Right lobe of liver (tissue), 4 donors: ENCODE data around the gene KLF13.

Experiments
- POLR2A ChIP-seq: fragments of 450-650 bp; IDR thresholded peaks from one replicate; pipeline ENCODE4 v1.6.1; 2017; ENCODE audit warnings: antibody characterized with exemption, mild to moderate bottlenecking
- TF ChIP-seq, protein P1 (sequence below), 4 donors: fragments of 200-600 bp in 3 of 4; fragments of 450-650 bp in 1 of 4; IDR thresholded peaks; one replicate each; pipeline versions ENCODE4 v1.5.1 to v1.8.0; 2016 to 2022; ENCODE audit warnings: antibody characterized with exemption in 4 of 4, mild to moderate bottlenecking in 2 of 4
- donor health status: DM: no; HTN: no; CAD: no.
- donor health status: DM: no; HTN: no; CAD: no.
- donor health status: DM: no; HTN: yes; CAD: no.

GRCh38 chr15:31350771-31351170 lies 24.1 kb downstream of the KLF13 start:
- TF ChIP-seq, protein P1, sequence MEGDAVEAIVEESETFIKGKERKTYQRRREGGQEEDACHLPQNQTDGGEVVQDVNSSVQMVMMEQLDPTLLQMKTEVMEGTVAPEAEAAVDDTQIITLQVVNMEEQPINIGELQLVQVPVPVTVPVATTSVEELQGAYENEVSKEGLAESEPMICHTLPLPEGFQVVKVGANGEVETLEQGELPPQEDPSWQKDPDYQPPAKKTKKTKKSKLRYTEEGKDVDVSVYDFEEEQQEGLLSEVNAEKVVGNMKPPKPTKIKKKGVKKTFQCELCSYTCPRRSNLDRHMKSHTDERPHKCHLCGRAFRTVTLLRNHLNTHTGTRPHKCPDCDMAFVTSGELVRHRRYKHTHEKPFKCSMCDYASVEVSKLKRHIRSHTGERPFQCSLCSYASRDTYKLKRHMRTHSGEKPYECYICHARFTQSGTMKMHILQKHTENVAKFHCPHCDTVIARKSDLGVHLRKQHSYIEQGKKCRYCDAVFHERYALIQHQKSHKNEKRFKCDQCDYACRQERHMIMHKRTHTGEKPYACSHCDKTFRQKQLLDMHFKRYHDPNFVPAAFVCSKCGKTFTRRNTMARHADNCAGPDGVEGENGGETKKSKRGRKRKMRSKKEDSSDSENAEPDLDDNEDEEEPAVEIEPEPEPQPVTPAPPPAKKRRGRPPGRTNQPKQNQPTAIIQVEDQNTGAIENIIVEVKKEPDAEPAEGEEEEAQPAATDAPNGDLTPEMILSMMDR (IDR thresholded peaks at IDR 0.05): no peak
- no peak for TF ChIP-seq POLR2A
